NT2/D1 (cell line): Measurements from ENCODE around the gene ZNF613.

Source experiments
- SUZ12 ChIP-seq: IDR thresholded peaks from 2 replicates; pipeline ENCODE4 v1.6.1; 2011; ENCODE audit not compliant: insufficient read length, insufficient read depth; ENCODE audit errors: extremely low read depth
- YY1 ChIP-seq: IDR thresholded peaks from 2 replicates; pipeline ENCODE4 v1.6.1; 2011; ENCODE audit not compliant: insufficient read length, insufficient read depth
- ZNF274 ChIP-seq: IDR thresholded peaks from 2 replicates; pipeline ENCODE4 v1.6.1; 2011; ENCODE audit warnings: mild to moderate bottlenecking, low read depth, low read length

DNA sequence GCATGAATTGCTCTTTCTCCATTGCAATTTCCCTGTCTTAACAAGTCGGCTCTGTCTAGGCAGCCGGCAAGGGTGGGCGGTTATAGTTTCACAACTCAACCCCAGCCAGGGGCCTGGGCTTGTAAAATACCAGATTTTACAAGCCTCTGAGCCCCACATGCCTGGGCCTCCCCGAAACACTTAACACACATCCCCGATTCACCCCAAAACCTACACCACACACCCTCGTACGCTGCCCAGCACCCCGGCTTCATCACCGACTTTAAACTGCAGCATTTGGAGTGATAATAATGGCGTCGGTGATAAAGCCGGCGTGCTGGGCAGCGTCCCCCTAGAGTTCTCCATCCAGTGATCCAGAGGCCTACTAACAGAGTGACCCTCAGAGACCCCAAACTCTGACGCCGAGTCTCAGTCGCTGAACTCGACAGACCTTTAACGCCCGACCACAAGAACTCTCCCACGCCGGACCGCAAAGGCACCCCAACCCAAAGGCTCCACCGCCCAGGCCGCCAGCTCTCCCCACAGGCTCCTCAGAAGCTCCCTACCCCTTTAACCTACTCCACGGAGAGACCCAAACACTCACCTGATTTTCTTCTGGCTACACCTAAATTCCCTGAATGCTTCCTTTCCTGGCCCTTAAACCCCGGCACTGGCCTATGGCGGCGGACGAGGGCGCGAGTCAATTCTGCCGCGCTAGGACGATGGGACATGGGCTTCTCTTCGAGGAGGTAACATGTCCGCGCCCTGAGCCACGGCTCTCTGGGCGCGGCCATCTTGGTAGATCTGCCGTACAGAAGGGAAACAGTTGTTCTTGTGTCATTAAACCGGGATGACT is 22.7 kb upstream of the ZNF613 start, which contains the start of gene ZNF649:
- TF ChIP-seq YY1 (peak; percentile 100), ZNF274 (no peak), SUZ12 (no peak)
